Activated effector memory CD4-positive, alpha-beta T cell treated with anti-CD3 and anti-CD28 coated beads, Interleukin-2, amount 50 U/mL, for 16 hours (primary cell): ENCODE results near the gene TEX50.
"Not testable (repeated sequence)": the region's sequence is repeated elsewhere in the genome, so short reads cannot be mapped to it uniquely, and the experiment has no call there.

Source experiments
- DNase-seq: peaks from one replicate; pipeline ENCODE4 v3.0.0-alpha.2; 2020

Gene TEX50, protein sequence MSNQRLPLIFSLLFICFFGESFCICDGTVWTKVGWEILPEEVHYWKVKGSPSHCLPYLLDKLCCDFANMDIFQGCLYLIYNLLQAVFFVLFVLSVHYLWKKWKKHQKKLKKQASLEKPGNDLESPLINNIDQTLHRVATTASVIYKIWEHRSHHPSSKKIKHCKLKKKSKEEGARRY

DNA sequence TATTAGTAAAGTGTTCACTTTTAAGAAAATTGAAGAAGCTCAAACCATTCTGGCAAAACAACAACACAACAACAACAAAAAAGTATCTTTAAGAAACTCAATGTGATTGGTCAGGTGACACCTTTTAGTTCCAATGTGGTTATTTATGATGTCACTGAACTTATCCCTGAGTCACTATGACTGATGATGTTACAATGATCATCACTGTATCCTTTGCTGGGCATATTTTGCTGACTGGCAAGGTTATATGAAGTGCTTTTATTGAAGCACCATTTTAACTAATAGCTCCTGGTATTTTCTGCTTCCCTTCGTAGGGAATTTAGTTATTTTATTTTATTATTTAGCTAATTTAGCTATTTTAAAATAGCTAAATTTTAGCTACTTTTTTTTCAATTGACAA is at the start of gene TEX50:
TSS of gene TEX50 (plus strand) at position 223 of the 400 bp plus-strand sequence. CDS start 184 bp downstream, outside the sequence.
- no peak for DNase-seq

DNA sequence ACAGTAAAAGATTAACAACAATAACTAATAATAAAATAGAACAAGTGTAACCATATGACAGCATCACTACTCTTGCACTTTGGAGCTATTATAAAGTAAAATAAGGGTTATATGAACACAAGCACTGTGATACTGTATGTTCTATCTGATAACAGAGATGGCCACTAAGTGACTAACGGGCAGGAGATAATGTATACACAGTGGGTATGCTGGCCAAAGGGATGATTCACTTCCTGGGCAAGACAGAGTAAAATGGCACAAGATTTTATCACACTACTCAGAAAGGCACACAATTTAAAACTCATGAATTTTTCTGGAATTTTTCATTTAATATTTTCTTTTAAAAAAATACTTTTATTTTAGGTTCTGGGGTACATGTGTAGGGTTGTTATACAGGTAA is 44.6 kb upstream of the TEX50 start:
- DNase-seq, result no peak

GRCh38 chr1:173591138-173591537 is 44.0 kb upstream of the TEX50 start:
- not testable (repeated sequence) for DNase-seq

GRCh38 chr1:173596097-173596825 is 38.9 kb upstream of the TEX50 start:
- no peak for DNase-seq

DNA sequence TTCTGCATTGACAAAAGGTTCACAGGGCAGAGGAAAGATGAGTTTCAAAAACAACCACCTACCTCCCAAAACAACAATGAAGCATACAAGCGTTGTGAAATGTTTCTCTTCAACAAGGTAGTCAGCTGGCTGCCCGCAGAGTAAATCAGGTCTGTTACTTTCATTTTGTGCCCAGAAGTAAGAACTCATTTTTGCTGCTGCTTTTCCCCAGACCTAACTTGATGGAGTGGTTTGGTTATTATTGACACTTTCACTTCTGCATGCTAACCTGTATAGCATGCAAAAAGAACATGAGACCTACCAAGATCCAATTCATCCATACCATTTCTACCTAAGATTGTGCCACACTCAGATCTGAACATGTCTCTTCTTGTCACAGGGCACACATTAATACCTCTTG is 33.5 kb upstream of the TEX50 start:
- no peak for DNase-seq

GRCh38 chr1:173603056-173603591 is 32.0 kb upstream of the TEX50 start, which contains the start of gene SLC9C2:
TSS of gene SLC9C2 (minus strand) at chr1:173603072. CDS start at chr1:173601776, 1,296 bp downstream.
- no peak for DNase-seq

- DNase-seq, result no peak
Measured at GRCh38 chr1:173608503-173609216, 26.5 kb upstream of the TEX50 start.

DNA sequence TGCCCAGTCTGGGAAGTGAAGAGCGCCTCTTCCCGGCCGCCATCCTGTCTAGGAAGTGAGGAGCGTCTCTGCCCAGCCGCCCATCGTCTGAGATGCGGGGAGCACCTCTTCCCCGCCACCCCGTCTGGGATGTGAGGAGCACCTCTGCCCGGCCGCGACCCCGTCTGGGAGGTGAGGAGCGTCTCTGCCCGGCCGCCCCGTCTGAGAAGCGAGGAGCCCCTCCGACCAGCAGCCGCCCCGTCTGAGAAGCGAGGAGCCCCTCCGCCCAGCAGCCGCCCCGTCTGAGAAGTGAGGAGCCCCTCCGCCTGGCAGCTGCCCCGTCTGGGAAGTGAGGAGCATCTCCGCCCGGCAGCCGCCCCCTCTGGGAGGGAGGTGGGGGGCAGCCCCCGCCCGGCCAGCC is 22.1 kb upstream of the TEX50 start:
- not testable (repeated sequence) for DNase-seq

GRCh38 chr1:173616859-173617258 is 18.3 kb upstream of the TEX50 start:
- DNase-seq, result no peak

- DNase-seq, result no peak
Measured at GRCh38 chr1:173627269-173627668, 7.9 kb upstream of the TEX50 start.

- DNase-seq, result no peak
Measured at GRCh38 chr1:173628888-173629287, 6.2 kb upstream of the TEX50 start.

DNA sequence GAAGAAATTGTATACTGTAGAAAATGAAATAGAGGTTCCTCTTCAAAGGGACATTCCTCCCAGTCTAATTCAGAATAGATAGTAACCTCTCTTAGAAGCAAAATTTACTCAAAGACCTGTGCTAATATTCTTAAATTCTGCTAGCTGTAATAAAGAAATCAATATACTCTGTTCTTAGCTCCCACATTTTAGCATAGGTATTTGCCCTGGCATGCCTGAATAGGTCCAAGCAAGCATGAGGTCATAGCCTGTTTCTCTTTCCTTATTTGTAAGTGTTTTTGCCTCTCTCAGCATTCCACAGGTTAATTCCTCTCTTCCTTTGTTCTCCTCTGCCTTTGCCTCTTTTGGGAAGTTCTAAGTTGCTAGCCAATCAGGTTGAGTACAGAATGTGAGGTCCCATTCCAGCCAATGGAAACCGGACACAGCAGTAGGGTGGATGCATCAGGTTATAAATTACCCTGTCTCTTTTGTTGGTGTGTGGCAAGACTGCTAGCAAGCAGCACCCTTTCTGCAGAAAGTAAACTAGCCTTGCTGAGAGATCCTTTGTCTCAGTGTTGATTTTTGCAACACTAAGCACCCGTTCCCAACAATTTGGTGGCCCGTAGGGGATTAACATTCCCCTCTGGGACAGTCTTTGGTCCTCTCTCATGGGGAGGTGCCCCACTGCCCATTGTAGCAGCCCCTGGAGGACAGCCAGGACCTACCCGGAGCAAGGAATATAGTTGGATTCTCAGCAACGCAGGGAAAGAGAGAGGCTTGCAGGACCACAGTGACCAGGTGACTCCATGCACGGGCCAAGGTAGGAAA is 2.3 kb downstream of the TEX50 start:
- not testable (repeated sequence) for DNase-seq

DNA sequence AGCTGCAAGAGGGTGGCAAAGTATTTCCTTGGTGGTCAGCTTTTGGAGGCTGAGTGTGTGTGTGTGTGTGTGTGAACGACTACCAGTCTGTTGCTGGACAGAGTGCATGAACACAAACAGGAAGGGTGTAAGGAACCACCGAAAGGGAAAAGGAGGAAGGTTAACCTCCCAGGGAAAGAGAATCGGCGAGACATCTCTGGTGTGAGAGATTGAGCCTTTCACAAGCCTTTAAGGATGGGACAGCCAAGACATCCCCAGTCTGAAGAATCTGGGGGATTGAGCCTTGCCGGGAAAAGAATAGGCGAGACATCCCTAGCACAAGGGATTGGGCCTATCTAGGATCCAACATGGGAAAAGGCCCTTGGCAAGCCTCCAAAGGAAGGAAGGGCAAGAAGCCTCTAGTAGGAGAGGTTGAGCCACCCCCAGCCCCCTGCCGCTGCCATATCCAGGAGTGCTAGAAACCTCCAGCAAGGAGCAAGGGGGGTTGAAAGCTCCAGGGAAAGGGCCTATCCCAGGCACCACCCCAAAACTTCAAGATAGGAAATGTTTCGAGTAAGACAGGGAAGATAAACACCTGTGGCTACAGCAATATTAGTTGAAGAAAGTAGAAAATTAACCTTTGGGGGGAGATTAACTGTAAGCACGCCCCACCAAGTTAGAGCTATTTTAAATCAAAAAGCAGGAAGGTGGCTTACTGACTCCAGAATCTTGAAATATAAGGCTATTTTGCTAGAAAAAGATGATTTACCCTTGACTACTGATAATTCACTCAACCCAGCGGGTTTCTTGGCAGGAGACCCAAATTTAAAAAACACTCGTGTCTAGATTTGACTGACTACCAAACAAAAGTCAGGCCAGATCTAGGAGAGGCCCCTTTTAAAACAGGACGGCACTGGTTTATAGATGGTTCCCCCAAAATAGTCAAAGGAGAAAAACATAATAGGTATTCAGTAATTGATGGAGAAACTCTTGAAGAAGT is 3.2 kb downstream of the TEX50 start:
- no peak for DNase-seq

- DNase-seq, result no peak
Measured at GRCh38 chr1:173639102-173639501, 4.0 kb downstream of the TEX50 start.

DNA sequence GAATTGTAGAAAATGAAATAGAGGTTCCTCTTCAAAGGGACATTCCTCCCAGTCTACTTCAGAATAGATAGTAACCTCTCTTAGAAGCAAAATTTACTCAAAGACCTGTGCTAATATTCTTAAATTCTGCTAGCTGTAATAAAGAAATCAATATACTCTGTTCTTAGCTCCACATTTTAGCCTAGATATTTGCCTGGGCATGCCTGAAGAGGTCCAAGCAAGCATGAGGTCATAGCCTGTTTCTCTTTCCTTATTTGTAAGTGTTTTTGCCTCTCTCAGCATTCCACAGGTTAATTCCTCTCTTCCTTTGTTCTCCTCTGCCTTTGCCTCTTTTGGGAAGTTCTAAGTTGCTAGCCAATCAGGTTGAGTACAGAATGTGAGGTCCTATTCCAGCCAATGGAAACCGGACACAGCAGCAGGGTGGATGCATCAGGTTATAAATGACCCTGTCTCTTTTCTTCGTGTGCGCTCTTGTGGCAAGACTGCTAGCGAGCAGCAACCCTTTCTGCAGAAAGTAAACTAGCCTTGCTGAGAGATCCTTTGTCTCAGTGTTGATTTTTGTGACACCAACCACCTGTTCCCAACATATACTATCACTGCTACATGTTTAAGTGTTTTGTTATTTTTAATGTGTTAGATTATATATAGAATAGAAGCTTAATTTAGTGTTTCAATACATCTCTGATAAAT is 7.5 kb downstream of the TEX50 start:
- not testable (repeated sequence) for DNase-seq

GRCh38 chr1:173646656-173647055 is 11.5 kb downstream of the TEX50 start:
- no peak for DNase-seq

- no peak for DNase-seq
Measured at GRCh38 chr1:173648880-173649605, 13.9 kb downstream of the TEX50 start.

GRCh38 chr1:173660306-173660705 is 25.2 kb downstream of the TEX50 start:
- DNase-seq, result no peak

DNA sequence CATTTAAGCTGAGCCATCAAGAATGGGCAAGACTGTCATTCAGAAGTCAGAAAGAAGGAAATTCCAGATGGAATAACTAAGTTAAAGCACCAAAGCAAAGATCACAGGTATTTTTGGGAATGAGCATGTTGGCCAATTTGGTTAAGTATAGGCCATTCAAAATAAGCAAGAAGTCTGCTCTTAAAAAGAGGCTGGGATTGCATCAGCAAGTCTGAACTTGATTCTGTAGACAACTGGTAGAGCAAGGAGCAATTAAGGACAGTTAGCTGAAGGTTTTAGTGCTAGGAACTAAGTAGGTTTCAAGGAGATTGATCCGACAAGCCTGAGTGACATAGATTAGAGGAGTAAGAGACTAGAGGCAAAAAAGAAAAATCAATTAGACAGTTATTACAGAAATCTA is 26.1 kb downstream of the TEX50 start:
- no peak for DNase-seq

- DNase-seq, result no peak
Measured at GRCh38 chr1:173661763-173662162, 26.6 kb downstream of the TEX50 start.
